Adrenal gland (tissue), 12 donors: ENCODE data around the gene CACNB3. TPM values are rescaled to one million over a fixed set of nuclear protein-coding genes. Genes with fewer than 3 reads are reported as not detected.

Experiments
- DNase-seq, 7 donors: peaks; one replicate each; pipeline ENCODE4 v3.0.0-alpha.2; 2019 to 2020
- H3K27ac ChIP-seq, 5 donors: fragments of 200-600 bp; sonication (generic) in 4 of 5; 1 replicate in 3 of 5; 2 replicates in 2 of 5; pipeline versions ENCODE4 v1.5.1 to v1.8.0; 2016 to 2020; ENCODE audit warnings: mild to moderate bottlenecking in 1 of 5
- H3K27me3 ChIP-seq: fragments of 200-600 bp; 2 replicates; pipeline ENCODE4 v1.8.0; 2021
- H3K36me3 ChIP-seq, 2 donors: fragments of 200-600 bp; replicated peaks in 1 of 2; 1 replicate in 1 of 2; 2 replicates in 1 of 2; pipeline versions ENCODE4 v1.5.1 to v1.8.0; 2018 to 2022
- H3K4me1 ChIP-seq, 2 donors: fragments of 200-600 bp; replicated peaks in 1 of 2; 1 replicate in 1 of 2; 2 replicates in 1 of 2; pipeline versions ENCODE4 v1.5.1 to v1.8.0; 2018 to 2021
- H3K4me3 ChIP-seq, 4 donors: fragments of 200-600 bp; sonication (generic) in 3 of 4; one replicate each; pipeline ENCODE4 v1.5.1; 2016 to 2018
- H3K9me3 ChIP-seq, 3 donors: fragments of 200-600 bp; sonication (generic) in 1 of 3; replicated peaks in 1 of 3; 1 replicate in 2 of 3; 2 replicates in 1 of 3; pipeline versions ENCODE4 v1.5.1 to v1.8.0; 2016 to 2021
- CTCF ChIP-seq, 6 experiments: fragments of 450-650 bp in 4 of 6; fragments of 200-600 bp in 2 of 6; sonication (generic) in 1 of 6; IDR thresholded peaks; 1 replicate in 5 of 6; 2 replicates in 1 of 6; pipeline versions ENCODE4 v1.5.1 to v1.8.0; 2016 to 2021; ENCODE audit warnings: antibody characterized with exemption in 6 of 6, mild to moderate bottlenecking in 2 of 6, moderate library complexity in 1 of 6
- POLR2A ChIP-seq, 2 donors: fragments of 450-650 bp; IDR thresholded peaks; one replicate each; pipeline ENCODE4 v1.6.1; 2017; ENCODE audit warnings: antibody characterized with exemption in 2 of 2, mild to moderate bottlenecking in 2 of 2, moderate library complexity in 1 of 2
- WGBS, 4 donors: extraction: QIAGEN DNeasy Blood & Tissue Kit in 2 of 4; methylation state at CpG; one replicate each; pipeline versions ENCODE4 v1.1.5 to v1.1.7; 2013 to 2017; 5-methylcytosine and 5-hydroxymethylcytosine counted together
- intact Hi-C, 2 donors: fragments of 100-400 bp; cut with DNase I; formaldehyde crosslinking; loops; one replicate each; pipeline versions ENCODE4 v1.14.1 to v1.15.0; 2022 to 2023
- polyA plus RNA-seq, 3 donors: library from polyadenylated mRNA; stranded (reverse); fragments of 200-250 nt in 2 of 3; fragments of 350-450 nt in 1 of 3; fragmentation: Illumina TruSeq in 1 of 3; extraction: RNeasy Lipid Tissue Mini Kit (QIAGEN cat#74804) in 1 of 3; gene quantifications; one replicate each; pipeline ENCODE4 v1.2.3, GENCODE V29; 2013 to 2014
- total RNA-seq, 9 donors: library from RNA; depleted of rRNA in 4 of 9; stranded (reverse); fragments of >200 nt in 4 of 9; fragments of 120-200 nt in 1 of 9; fragmentation: NEBNext Ultra II Directional in 1 of 9; extraction: Animal tissue kit (Norgen Biotek cat#: 25700) in 1 of 9; gene quantifications; one replicate each; pipeline versions ENCODE4 v1.1.0 to v1.2.4, GENCODE V29; 2013 to 2023
- donor health status: healthy with polysubstance abuse.
- donor health status: Bipolar disorder and iron deficiency.
- donor health status: DM: yes; HTN: yes; CAD: no.
- donor health status: DM: no; HTN: no; CAD: no.
- donor health status: DM: no; HTN: no; CAD: no.
- donor health status: DM: yes; HTN: yes; CAD: no.

Gene CACNB3
- total and polyA plus RNA-seq, 12 donors: 3.9 to 19.5 (median 6.0) TPM

- Histone ChIP-seq H3K27ac (no peak overlapping the region), H3K27me3 (no peaks in the 10 kb centered on the region), H3K4me1 (peaks cover 9 to 10% of the 10 kb centered on the region in 2 donors), H3K4me3 (no peak overlapping the region), H3K9me3 (no peaks in the 10 kb centered on the region), H3K36me3 (no peaks in the 10 kb centered on the region)
- intact Hi-C loops: no loop called here
- WGBS, 4 donors: 83 to 92% (median 87%) methylated on average over 3 of the region's 3 CpGs
- TF ChIP-seq POLR2A (IDR thresholded peaks at IDR 0.05) (no peak), CTCF (IDR thresholded peaks at IDR 0.05) (no peak)
- DNase-seq: no peak
These were observed 10.3 kb upstream of the CACNB3 start for GRCh38 chr12:48807981-48808380.

GRCh38 chr12:48810903-48811431 lies 7.3 kb upstream of the CACNB3 start:
- H3K9me3 ChIP-seq: no peaks in the 10 kb centered on the region
- no peaks in the 10 kb centered on the region for H3K36me3 ChIP-seq
- peaks cover 15 to 22% of the 10 kb centered on the region in 2 donors for H3K4me1 ChIP-seq

GRCh38 chr12:48811437-48812090 lies 6.7 kb upstream of the CACNB3 start:
- no peaks in the 10 kb centered on the region for H3K27me3 ChIP-seq
- WGBS, 4 donors: 74 to 83% (median 79%) methylated on average over 5 of the region's 5 CpGs
- H3K4me1 ChIP-seq: peaks cover 15 to 25% of the 10 kb centered on the region in 2 donors
- H3K27ac ChIP-seq: peak overlapping the region in 1 of 5 donors; percentile 47
- TF ChIP-seq POLR2A (IDR thresholded peaks at IDR 0.05) (no peak), CTCF (IDR thresholded peaks at IDR 0.05) (no peak)
- no peaks in the 10 kb centered on the region for H3K9me3 ChIP-seq
- H3K36me3 ChIP-seq: no peaks in the 10 kb centered on the region
- intact Hi-C loops: no loop called here
- H3K4me3 ChIP-seq: no peak overlapping the region
- DNase-seq: no peak

More at GRCh38 chr12:48810903-48811431, 7.3 kb upstream of the CACNB3 start:
- 41 to 61% (median 49%) methylated on average over 4 to 5 of the region's 5 CpGs for WGBS, 4 donors
- Histone ChIP-seq H3K27me3 (no peaks in the 10 kb centered on the region), H3K27ac (peak overlapping the region in 1 of 5 donors; percentile 47), H3K4me3 (no peak overlapping the region)
- intact Hi-C loops: no loop called here
- no peak for TF ChIP-seq CTCF (IDR thresholded peaks at IDR 0.05)
- no peak for TF ChIP-seq POLR2A (IDR thresholded peaks at IDR 0.05)
- peak in 2 of 7 donors; percentile 42 to 43 for DNase-seq

- no peaks in the 10 kb centered on the region for H3K9me3 ChIP-seq
- TF ChIP-seq POLR2A (IDR thresholded peaks at IDR 0.05) (no peak), CTCF (IDR thresholded peaks at IDR 0.05) (no peak)
- no peaks in the 10 kb centered on the region for H3K27me3 ChIP-seq
- WGBS, 4 donors: 40 to 81% (median 68%) methylated on average over 1 to 2 of the region's 2 CpGs
- DNase-seq: no peak
- no peak overlapping the region for H3K4me3 ChIP-seq
- H3K4me1 ChIP-seq: peaks cover 15 to 25% of the 10 kb centered on the region in 2 donors
- H3K27ac ChIP-seq: peak overlapping the region in 1 of 5 donors; percentile 5
- no peaks in the 10 kb centered on the region for H3K36me3 ChIP-seq
- intact Hi-C loops: no loop called here
These were observed 5.9 kb upstream of the CACNB3 start for GRCh38 chr12:48812389-48812788.
